LNCaP clone FGC (cell line): ENCODE results near the gene SHISA7.
"Not testable (repeated sequence)": the region's sequence is repeated elsewhere in the genome, so short reads cannot be mapped to it uniquely, and the experiment has no call there.

Experiments used
- DNase-seq: peaks from one replicate; pipeline ENCODE4 v3.0.0-alpha.2; 2011; ENCODE audit warnings: low read depth
- H3K4me3 ChIP-seq: 2 replicates; pipeline ENCODE4 v1.5.1; 2011; ENCODE audit warnings: mild to moderate bottlenecking, low read depth, low read length, control low read depth
- CTCF ChIP-seq: IDR thresholded peaks from 2 replicates; pipeline ENCODE4 v1.5.1; 2012; ENCODE audit warnings: mild to moderate bottlenecking; ENCODE audit not compliant: control insufficient read depth, insufficient read depth; ENCODE audit errors: extremely low read depth

The SHISA7 gene

GRCh38 chr19:55424518-55424917 lies 18.6 kb downstream of the SHISA7 start:
- no peak for DNase-seq
- H3K4me3 ChIP-seq, result no peak overlapping the region
- TF ChIP-seq CTCF, result no peak

GRCh38 chr19:55423225-55424005 lies 19.7 kb downstream of the SHISA7 start:
- no peak for TF ChIP-seq CTCF
- H3K4me3 ChIP-seq, result no peak overlapping the region
- DNase-seq, result no peak

- not testable (repeated sequence) for DNase-seq, H3K4me3 ChIP-seq
Observed at GRCh38 chr19:55421281-55421680, 21.8 kb downstream of the SHISA7 start.

- H3K4me3 ChIP-seq, result no peak overlapping the region
- no peak for DNase-seq
- no peak for TF ChIP-seq CTCF
Observed at GRCh38 chr19:55419624-55420236, 23.4 kb downstream of the SHISA7 start.

- H3K4me3 ChIP-seq, result no peak overlapping the region
- no peak for DNase-seq
- no peak for TF ChIP-seq CTCF
Observed at GRCh38 chr19:55419103-55419502, 24.0 kb downstream of the SHISA7 start.

- H3K4me3 ChIP-seq, result no peak overlapping the region
- TF ChIP-seq CTCF, result peak; percentile 78
- DNase-seq, result peak; percentile 25
Observed at GRCh38 chr19:55418185-55418584, 24.9 kb downstream of the SHISA7 start.

GRCh38 chr19:55410168-55410567 lies 32.9 kb downstream of the SHISA7 start:
- H3K4me3 ChIP-seq, result no peak overlapping the region
- DNase-seq, result no peak
- no peak for TF ChIP-seq CTCF

- DNase-seq, H3K4me3 ChIP-seq: not testable (repeated sequence)
Observed at GRCh38 chr19:55409179-55409578, 33.9 kb downstream of the SHISA7 start.
